HL-60/S4 (cell line): Measurements from ENCODE around the gene POGLUT2.
"Not testable (repeated sequence)": the region's sequence is repeated elsewhere in the genome, so short reads cannot be mapped to it uniquely, and the experiment has no call there.

Experiments
- in situ Hi-C: fragments of 300-500 bp; cut with MboI; formaldehyde crosslinking; loops from 2 replicates; pipeline ENCODE4 v1.14.3; 2022; ENCODE audit warnings: low sequenced_read_pairs

Gene POGLUT2

DNA sequence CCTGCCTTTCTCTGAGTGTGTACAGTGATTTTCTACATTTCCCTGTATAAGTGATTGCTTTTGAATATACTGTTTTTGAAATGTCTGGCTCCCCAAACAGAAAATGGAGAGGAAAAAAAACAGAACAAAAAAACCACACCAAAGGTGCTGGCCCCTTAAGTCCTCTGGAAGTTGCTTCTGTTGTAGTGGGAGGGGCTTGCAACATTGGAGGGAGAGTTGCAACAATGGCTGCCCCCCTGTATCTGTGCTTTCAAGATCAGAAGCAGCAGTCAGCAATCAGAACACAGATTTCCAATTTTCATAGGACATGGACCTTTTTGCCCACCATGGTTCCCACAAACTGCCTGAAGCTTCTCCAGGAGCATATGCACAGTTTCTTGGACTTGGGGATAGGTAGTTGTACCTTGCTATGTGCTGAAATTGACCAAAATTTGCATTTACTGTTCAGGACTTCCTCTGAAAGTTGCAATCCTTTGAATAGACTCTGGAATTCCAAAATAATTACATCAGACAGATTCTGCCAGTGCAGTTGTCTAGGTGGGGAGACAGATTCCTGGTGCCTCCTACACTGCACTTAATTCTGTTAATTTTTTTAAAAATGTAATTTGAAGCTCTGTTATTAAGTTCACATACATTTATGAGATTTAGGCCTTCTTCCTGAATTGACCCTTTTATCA lies 14.0 kb upstream of the POGLUT2 start:
- in situ Hi-C loops: no loop called here

DNA sequence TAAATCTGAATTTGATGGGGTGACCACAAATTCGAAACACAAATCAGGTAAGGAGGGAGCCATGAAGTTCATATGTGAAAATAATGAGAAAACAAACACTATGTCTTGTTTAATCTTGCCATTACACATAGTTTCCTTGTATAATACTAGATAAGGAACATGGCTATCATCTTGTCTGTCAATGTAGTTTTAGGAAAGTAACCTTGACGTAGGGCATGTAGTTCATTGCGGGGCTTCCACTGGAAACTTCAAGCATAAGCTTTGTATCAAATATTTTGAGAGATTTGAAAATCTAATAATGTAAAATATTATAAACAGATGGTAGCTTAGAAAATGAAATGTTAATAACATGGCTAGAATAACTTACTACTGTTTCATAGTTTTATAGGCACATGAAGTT lies 8.9 kb upstream of the POGLUT2 start:
- in situ Hi-C loops: no loop called here

DNA sequence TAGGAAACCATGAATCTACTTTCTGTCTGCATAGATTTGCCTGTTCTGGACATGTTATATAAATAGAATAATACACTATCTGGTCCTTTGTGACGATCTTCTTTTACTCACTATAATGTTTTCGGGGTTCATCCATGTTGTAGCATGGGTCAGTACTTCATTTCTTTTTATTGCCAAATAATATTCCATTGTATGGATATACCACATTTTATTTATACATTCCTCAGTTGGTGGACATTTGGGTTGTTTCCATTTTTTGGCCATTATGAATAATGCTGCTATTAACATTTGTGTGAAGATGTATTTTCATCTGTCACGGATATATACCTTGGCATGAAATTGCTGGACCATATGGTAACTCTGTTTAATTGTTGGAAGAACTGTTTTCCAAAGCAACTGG lies 6.9 kb upstream of the POGLUT2 start:
- in situ Hi-C loops: no loop called here

DNA sequence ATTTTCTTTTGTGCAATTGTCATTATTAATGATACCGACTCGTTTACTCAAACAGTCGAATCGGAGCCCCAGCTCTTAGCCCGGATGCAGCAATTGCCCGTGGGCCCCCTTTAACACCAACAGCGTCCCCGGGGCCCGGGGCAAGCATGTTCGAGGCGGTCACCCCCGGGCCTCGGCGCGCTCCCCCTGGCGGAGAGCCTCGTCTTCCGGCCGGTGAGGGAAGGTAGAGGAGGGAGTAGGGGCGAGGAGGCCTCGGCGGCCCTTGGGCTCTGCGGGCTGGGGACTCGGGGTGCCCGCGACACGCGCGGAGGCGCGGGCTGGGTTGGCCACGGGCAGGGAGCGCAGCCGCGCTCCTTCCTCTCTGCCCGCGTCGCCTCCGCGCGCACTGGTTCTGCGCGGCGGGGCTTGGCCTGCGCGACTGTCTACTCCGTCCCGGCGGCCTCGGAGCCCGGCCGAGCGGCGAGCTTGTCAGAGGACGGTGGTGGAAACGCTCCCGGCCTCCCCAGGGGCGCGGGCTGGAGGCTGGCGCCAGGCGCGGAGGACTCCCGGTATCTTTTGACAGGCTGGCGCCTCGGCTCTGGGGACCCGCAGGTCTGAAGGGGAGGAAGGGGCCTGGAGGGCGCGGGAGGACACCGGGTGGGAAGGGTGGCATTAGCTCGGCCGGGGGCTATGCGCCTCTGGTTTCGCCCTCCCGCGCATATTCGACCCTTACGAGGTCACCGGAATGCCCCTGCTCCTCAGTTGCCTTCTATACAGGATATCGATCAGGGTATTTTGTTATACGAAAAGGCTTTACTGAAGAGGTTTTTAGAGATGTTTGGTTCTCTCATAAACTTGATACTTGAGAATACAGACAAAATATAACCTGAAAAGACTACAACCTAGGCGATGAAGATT lies 1.6 kb upstream of the POGLUT2 start:
- in situ Hi-C loops: no loop called here

DNA sequence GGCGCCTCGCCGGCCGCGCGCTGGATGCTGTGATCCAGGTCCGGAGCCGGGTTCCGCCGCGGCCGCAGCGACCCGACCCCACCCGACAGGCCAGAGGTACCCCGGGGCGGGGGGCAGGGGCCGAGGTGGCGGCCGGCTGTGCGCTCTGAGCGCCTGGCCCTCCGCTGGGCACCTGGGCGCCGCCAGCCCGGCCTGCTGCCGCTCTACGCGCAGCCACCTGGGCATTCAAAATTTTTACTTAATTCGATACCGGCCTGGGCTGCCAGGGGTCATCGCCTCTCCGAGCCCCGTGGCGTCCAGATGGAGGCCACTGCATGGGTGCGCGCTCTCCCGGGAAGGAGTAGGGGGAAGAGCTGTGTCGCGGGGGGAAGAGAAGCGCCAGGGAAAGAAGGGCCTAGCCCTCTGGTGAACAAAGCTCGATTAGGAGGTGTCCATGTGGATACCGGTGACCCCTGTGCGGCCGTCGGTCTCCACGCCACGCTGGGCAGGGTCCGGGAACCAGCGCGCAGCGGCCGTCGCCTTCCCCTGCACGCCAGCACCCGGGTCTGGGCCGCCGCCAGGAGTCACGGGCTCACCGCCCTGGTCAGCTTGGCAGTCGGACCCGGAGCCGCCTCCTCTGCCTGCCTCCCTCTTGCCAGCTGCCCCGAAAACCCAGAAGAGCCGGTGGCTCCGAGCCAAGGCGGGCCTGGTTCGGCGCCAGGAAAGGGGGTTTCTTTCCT lies 809 bp upstream of the POGLUT2 start:
- in situ Hi-C loops: no loop called here

GRCh38 chr13:102793611-102794355 lies 5.0 kb downstream of the POGLUT2 start:
- in situ Hi-C loops: no loop called here

DNA sequence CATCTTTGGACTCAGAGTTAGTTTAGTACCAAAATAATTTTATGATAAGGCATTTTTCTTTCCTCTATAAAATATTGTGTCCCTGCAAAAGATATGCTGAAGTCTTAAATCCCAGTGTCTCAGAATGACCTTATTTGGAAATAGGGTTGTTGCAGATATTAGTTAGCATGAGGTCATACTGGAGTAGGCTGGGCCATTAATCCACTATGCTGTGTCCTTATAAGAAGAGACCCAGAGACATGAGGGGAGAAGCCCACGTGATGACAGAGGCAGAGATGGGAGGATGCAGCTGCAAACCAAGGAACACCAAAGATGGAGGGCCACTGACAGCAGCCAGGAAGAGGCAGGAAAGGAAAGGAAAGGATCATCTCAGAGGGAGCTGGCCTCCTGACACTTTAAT lies 6.4 kb downstream of the POGLUT2 start:
- in situ Hi-C loops: no loop called here

- in situ Hi-C loops: no loop called here
Measured at GRCh38 chr13:102788683-102789082, 10.1 kb downstream of the POGLUT2 start.

DNA sequence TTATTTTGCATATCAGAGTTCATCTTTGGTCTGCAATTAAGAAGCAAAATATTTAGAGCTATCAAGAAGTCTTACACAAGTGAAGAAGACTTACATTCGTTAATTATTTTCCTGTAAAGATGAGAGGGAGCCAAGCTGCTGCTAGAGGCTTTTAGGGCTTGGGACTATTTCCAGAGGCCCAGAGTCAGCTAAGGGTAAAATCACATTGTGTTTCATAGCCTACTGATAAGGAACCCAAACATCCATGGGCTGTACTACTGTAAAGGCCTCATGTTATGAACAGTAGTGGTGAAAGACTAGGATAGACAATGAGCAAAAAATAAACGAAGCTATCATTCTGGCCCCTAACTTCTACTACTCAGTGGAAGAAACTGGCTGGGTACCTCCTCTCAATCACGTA lies 14.3 kb downstream of the POGLUT2 start:
- in situ Hi-C loops: no loop called here

- in situ Hi-C loops: no loop called here
Measured at GRCh38 chr13:102781591-102781990, 17.2 kb downstream of the POGLUT2 start.

GRCh38 chr13:102780656-102781055 lies 18.1 kb downstream of the POGLUT2 start:
- in situ Hi-C loops: not testable (repeated sequence)

DNA sequence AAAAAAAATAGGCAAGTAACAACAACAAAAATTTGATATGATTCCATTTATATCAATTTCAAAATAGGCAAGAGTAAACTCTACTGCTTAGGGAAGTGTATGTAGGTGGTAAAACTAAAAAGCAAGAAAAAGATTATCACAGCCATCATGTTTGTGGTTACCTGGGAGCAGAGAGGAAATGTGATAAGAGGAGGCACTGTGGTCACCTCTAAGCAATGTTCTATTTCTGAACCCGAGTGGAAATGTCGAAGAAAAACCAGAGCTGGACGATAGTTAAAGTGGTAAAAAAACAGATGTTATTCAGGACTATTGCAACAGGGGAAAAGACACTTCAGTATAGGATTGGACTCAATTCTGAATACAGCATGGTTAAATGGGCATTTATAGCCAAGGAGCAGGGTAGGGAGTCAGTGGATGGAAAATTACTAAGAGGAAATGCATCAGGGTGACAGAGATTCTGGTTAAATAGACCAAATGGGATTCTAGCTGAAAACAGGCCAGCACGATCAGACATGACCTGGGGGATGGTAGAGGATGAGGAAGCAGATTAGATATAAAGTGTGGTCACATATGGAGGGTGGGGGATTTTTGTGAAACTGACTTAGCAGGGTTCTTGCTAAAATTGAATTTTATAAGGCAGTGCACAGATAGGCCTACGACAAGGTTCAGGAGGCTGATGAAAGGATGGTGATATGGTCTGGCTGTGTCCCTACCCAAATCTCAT lies 19.2 kb downstream of the POGLUT2 start:
- in situ Hi-C loops: no loop called here

- in situ Hi-C loops: no loop called here
Measured at GRCh38 chr13:102777736-102778135, 21.0 kb downstream of the POGLUT2 start.

DNA sequence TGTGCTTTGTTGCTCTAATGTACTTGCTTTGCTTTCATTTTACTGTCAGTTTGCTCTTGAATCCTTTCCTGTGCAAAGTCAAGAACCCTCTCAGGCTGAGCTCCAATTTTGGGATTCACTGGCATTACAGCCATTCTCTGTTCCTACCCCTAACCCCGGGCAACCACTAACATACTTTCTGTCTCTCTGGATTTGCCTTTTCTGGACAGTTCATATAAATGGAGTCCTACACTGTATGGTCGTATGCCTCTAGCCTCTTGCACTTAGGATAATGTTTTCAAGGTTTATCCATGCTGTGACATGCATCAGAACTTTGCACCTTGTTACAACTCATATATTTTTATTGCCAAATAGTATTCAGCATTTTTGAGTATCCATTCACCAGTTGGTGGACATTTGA lies 22.5 kb downstream of the POGLUT2 start:
- in situ Hi-C loops: no loop called here

GRCh38 chr13:102774591-102775520 lies 23.9 kb downstream of the POGLUT2 start:
- in situ Hi-C loops: no loop called here

- in situ Hi-C loops: no loop called here
Measured at GRCh38 chr13:102774214-102774568, 24.6 kb downstream of the POGLUT2 start.

DNA sequence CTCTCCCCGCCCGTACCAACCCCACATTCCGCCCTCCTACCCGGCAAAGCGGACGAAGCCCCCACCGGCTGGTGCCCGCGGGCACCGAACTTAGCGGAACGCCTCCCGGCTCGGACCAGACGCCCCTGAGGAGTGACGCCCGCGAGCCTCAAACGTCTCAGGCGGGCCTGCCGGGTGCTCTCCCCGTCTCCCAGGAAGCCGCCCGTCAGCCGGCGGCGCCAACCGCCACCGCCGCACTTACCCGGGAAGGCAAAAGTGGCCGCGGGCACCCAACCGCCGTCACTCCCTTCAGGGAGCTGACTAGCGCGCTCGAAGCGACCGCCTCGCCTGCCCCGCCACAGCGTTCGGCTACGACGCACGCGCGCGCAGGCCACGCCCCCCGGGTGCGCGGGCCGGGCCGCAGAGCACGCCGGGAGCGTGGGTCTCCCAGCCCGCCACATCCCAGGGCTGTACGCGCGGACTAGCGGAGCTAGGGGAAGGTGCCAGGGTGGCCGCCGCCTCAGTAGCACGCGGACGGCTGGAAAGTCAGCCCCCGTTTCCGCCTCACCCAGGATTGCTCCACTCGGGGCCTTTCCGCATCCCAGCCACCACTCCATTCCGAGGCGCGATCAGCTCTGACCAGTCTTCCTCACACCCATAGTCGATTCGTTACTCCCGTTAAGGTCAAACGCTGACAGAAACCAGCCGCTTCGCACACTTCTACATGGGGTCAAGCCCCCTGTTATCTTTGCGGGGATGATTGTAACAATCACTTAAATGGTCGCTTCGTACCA lies 25.1 kb downstream of the POGLUT2 start, which contains the start of gene TEX30:
Gene TEX30 (minus strand): TSS at position 346 of the 773 bp plus-strand sequence. CDS start 3,760 bp downstream, outside the sequence.
- in situ Hi-C loops: no loop called here

DNA sequence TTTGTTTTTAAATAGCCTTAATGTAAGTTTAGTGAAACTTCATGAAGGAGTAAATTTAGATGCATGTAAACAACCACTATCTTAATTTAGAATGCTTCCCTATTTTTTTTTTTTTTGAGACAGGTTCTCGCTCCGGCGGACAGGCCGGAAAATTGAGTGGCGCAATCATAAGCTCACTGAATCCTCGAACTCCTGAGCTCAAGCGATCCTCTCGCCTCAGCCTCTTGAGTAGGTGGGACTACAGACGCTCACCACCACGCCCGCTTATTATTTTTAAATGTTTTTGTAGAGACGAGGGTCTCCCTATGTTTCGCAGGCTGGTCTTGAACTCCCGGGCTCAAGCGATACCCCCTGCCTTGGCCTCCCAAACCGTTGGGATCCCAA lies 26.7 kb downstream of the POGLUT2 start:
- in situ Hi-C loops: no loop called here
